ENCODE measurements around the gene R3HDM2.
"Not testable (repeated sequence)": the region's sequence is repeated elsewhere in the genome, so short reads cannot be mapped to it uniquely, and the experiment has no call there.

Gene R3HDM2

DNA sequence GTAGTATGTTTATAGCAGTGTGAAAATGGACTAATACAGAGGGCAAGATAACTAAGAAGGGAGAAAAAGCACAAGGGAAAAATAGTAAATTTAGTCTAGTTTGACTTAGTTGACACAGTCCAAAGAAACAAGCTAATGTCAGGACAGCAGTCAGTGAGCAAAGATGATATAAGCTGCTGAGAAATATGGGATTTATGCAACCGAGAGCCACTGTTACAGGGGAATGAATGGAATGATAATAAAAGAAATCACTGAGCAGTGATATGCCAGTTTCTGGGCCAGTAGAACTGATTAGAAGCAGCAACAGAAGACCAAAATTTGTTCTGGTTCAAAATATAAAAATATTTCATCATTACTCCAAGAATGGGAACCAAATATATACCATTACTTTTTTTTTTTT lies 60.1 kb downstream of the R3HDM2 start:
- DNase-seq: no peak

DNA sequence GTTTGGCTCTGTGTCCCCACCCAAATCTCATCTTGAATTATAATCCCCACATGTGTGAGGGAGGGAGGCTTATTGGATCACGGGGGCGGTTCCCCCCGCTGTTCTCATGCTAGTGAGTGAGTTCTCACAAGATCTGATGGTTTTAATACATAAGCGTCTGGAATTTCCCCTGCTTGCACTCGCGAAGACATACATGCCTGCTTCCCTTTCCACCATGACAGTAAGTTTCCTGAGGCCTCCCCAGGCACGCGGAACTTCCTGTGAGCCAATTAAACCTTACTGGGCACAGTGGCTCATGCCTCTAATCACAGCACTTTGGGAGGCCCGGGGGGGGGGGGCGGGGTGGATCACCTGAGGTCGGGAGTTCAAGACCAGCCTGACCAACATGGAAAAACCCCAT lies 60.8 kb downstream of the R3HDM2 start:
- no peak for DNase-seq

DNA sequence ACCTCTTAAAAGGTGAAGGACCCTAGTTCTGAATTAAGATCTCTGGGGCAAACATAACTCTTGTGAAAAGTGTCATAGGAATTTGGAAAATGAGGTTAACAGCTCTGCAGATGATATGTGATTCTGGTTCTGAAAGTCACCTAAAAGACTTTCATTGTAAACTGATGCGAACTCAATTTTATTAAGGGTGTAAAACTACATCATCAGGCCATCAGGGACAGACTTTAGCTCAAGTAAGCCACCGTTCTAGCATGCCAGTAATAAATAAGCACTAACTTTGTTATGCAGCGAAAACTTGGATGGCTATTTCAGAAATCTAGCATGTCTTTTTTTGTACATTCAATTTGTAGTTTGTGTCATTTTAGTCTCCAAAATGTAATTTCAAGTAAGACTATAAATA lies 61.6 kb downstream of the R3HDM2 start:
- DNase-seq: no peak

DNA sequence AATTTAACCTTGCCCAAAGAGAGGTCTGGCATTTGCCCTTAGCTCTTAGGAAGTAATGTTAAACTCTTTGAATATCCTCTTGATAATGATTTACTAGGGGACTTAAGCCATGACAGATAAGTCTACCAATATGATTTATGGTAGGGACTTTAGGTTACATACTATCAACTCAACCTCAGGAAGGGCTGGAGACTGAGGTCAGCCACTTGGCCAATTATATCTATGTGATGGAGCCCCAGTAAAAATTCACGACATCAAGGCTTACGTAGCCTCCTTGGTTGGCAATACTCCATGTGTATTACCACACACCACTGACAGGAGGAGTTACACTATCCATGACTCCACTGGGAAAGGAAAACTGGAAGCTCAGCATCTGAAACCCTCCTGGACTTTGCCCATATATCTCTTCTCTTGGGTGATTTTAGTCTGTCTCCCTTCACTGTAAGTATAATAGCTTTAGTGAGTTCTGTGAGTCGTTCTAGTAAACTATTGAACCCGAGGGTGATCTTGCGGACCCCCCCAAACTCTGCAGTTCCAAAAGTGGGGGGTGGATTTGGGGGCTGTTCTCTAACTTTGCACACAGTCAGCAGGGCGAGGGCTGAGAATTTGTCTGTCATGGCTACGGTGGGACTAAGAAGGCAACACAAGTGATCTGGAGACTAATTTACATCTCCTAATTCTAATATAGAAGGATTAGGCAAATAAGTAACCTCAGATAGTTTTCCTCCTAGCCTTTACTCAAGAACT lies 62.3 kb downstream of the R3HDM2 start:
- DNase-seq: no peak

DNA sequence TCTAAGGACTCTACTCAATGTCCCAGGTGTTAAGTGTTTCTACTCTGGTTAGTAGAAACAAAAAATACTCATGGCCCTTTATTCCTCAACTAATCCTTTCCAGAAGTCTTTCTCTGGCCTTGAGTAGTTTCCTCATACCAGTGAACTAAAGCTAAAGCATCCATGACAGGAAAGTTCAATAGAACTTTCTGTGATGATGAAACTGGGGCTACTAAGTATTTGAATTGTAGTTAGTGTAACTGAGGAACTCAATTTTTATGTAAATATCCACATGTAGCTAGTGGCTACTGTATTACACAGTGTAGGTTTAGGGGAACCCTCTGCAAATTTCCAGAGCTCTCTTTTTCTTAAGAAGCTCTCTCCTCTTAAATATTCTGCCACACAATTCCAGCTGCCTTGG lies 63.7 kb downstream of the R3HDM2 start:
- DNase-seq: no peak

DNA sequence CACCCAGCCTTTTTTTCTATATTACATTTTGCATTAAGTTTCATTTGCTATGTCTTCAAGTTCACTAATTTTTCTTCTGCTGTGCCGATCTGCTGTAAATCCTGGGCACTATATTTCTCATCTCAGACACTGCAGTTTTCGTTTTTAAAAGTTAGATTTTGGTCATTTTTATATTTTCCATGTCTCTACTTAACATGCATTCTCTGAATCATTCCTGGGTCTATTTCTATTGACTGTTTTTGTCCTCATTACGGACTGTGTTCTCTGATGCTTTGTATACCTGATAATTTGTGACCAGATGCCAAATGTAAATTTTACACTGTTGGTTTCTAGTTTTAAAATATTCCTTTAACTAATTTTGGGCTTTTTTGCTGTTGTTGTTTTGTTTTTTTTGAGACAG lies 64.5 kb downstream of the R3HDM2 start:
- no peak for DNase-seq

DNA sequence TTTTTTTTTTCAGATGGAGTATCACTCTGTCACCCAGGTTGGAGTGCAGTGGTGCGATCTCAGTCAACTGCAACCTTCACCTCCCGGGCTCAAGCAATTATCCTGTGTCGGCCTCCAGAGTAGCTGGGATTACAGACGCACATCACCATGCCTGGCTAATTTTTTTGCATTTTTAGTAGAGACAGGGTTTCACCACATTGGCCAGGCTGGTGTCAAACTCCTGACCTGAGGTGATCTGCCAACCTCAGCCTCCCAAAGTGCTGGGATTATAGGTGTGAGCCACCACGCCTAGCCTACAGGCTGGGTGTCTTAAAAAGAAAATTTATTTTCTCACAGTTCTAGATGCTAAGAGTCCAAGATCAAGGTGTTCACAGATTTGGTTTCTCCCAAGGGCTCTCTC lies 66.7 kb downstream of the R3HDM2 start:
- not testable (repeated sequence) for DNase-seq

DNA sequence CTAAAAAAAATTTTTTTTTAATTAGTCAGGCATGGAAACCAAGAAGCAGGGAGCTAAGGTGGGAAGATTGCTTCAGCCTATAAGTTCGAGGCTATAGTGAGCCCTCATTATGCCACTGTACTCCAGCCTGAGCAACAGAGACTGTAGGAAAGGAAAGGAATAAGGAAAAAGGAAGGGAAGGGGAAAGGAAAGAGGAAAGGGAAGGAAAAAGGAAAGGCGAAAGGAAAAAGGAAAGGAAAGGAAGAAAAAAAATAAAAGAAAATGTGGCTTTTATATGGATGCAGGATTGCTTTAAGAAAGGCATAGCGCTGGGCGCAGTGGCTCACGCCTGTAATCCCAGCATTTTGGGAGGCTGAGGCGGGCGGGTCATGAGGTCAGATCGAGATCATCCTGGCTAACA lies 70.4 kb downstream of the R3HDM2 start:
- DNase-seq: no peak

DNA sequence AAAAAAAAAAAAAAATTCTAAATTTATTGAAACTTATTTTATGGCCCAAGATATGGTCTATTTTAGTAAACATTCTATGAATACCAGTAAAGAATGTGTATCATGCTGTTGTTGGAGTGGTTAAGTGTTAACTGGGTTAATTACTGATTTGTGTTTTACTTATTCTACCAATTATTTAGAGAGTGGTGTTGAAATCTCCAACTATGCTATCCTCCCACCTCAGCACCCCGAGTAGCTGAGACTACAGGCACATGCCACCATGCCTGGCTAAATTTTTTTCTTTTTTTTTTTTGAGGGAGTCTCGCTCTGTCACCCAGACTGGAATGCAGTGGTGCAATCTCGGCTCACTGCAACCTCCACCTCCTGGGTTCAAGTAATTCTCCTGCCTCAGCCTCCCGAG lies 72.2 kb downstream of the R3HDM2 start:
- no peak for DNase-seq

DNA sequence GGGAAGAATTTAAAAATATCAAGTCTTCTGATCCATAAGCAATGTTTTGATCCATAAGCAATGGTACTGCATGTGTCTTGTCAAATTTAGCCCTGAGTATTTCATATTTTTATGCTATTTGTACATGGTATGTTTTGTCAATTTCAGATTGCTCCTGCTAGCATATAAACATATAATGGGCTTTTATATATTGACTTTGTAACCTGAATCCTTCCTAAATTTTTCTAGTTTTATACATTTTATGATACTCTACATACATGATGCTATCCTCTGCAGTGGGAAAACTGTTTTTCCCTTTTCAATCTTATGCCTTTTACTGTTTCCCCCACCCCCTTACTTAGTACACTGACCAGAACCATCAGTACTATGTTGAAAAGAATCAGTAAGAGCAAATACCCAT lies 75.1 kb downstream of the R3HDM2 start:
- no peak for DNase-seq

DNA sequence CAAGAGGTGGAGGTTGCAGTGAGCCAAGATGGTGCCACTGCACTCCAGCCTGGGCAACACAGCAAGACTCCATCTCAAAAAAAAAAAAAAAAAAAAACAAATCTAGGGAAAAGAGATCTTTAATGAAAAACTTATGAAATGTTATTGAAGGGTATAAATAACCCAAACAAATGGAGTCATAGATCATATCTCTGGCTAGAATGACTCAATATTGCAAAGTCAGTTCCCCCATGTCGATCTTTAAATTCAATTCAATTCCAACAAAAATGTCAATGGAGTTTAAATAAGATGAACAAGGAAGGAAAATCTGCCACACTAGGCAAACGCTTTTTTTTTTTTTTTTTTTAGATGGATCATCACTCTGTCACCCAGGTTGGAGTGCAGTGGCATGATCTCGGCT lies 78.7 kb downstream of the R3HDM2 start:
- no peak for DNase-seq

DNA sequence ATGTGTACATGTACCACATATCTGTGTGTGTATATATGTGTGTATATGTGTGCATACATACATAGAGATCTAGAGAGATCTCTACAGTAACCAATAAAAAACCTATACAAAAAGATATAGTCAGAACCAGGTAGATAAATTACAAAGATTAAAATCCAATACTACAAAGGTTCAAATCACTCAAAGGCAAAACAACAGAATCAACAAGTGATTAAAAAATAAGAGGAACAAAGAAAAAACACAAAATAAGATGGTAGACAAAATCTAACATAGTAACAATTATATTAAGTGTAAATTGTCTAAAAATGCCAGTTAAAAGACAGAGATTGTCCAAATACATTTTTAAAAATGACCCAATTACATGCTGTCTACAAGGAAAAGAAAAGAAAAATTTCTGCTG lies 83.6 kb downstream of the R3HDM2 start:
- DNase-seq: no peak

DNA sequence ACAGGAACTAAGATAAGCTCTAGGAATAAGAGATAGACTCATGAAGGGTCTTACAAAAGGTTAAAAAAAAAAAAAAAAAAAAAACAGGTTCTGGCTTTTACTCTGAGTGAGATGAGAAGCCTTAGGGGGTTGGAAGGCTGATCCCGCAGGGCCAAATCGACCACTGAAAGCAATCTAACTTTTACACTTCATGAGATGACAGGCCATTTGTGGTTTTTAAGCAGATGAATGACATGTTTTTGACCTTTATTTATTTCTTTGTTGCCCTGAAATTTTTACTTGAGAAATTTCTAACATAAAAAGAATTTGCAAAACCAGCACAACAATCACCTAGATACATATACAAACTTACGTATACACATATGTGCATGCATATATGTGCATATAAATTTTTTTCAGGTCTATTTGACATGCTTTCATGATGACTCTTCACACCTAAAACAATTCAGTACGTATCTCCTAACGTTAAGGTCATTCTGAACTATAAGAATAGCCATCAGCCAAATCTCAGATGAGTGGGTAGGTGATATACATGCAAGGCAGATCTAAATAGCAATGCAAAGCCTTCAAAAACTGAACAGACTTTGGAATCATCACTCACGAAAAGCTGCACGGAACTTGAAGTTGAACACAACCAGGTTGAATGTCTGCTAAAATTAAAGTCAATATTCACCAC lies 87.0 kb downstream of the R3HDM2 start:
- no peak for DNase-seq

DNA sequence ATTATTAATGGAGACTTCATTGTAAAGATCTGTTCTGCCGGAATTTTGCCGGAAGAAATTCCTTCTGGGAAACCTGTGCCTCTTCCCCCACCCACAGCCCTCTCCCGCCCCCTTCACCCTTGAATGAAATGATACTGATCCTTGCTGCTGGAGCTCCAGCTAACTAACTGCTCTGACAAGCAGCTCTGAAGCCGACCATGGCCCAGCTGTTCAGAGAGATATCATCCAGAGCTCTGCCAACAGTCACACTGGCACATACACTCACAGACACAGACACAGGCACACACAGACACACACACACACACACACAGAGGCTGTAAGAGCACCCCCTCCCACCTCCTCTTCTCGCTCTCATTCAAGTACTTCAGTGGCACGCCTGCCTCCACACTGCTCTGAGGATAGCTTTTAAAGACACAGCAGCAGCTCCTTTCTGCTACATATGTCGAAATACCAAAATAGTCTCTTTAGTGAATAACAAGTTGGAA lies 88.6 kb downstream of the R3HDM2 start:
- no peak for DNase-seq

DNA sequence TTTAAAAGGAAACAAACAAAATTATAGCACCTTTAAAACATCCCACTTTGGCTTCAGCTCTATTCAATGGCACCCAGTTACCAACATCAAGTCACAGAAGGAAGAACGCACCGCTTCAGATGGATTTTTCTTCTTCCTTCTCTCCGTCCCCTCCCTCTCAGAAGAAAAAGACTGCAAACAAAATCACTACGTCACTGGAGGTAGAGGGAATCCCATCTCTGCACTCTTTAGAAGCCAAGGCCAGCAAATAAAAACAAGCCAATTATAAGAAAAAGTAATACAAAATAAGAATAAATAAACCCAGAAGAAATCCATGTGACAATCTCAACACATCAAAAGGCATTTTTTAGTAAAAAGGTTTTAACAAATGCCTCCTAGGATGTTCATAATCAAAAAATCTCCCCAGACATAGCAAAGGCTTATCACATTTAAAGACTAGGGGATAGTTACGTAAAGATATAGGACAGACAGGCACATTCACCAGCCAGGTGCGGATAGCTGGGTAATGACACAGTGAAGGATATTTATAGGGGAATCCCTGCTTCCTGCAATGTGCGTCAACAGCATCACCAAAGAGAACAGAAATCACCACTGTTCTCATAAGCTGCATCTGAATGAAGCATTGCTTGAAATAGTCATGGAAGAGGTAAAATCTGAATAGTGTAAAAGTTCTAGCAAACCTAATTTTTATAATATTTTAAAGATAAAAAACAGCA lies 89.4 kb downstream of the R3HDM2 start:
- DNase-seq: no peak

DNA sequence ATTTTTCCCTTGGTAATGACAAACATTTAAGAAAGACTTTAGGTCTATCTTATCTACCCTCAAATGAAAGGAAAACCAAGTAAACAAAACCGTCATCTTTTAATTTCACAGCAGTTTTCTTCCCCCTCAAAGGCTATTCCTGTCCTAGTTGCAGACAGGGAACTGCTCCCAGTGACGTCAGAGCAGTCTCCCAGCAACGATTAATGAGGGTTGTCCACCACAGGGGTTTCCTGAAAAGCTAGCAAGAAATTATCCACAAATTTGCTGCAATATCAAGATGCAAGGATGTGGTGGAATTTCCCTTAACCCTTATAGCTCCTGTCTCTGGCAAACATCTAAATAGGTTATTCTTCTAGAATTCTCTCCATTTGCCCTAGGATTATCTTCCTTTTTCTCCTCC lies 90.7 kb downstream of the R3HDM2 start:
- DNase-seq: no peak

DNA sequence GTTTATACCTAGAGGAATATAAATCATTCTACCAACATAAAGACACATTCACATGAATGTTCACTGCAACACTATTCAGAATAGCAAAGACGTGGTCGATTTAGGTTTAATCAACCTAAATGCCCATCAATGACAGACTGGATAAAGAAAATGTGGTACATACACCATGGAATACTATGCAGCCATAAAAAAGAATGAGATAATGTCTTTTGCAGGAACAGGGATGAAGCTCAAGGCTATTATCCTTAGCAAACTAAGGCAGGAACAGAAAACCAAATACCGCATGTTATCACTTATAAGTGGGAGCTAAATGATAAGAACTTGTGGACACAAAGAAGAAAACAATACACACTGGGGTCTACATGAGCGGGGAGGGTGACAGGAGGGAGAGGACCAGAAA lies 94.5 kb downstream of the R3HDM2 start:
- not testable (repeated sequence) for DNase-seq

DNA sequence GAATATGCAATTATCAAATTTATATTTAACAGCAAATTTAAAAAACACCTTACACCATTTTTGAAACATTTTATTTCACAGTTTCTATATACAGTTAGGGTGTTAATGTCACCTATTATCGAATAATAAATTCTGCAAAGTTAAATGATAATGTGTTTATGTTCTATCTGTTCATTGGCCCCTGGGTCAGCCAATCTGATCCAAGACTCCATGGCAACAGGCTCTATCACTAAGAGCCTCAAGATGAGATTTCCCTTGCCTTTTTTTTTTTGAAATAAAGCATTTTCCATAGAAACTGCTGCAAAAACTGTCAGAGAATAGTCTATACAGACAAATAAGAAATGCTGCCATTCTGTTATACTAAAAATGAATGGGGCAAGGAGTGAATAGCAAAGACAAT lies 96.6 kb downstream of the R3HDM2 start:
- DNase-seq: no peak

DNA sequence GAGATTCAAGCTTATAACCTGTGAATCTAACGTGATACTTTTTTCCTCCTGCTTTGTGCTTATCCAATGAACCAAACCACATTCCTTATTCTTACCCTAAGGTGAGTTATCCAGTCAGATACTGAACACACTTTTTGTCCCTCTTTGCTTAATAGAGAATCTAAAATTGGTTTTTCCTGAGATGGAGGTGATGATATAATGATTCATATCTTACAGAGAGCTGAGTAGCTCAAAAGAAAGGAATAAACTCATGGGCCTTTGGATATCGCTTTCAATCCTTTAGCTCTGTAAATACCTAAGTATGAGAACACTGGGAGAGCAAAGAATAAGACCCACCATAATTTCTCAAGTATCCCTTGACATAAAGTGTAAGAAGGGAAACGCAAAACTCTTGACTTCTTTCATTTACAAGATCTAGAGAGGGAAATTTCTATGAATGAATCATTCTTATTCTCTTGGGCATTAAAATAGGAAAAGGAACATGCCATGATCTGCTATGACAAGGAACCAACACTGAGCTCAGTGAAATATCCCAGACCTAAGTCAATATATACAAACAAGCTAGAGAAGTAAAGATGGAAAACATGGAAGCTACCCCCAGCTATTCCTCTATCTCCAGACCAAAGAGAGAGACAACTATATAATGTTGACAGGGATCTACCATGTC lies 98.1 kb downstream of the R3HDM2 start:
- DNase-seq: no peak

DNA sequence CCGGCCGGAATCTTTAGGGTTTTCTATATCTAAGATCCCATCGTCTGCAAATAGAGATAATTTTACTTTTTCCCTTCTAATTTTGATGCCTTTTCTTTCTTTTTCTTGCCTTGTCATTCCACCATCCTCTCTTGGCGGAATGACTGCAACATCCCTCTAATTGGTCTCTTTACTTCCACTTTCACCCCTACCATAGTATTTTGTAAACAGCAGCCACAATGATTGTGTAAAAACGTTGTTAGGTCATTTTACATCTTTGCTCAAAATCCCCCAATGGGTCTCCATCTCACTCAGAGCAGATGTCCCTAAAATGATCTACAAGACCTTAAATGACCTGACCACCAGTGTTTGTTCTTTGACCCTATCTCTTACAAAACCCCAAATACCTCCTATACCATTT lies 99.9 kb downstream of the R3HDM2 start:
- no peak for DNase-seq

DNA sequence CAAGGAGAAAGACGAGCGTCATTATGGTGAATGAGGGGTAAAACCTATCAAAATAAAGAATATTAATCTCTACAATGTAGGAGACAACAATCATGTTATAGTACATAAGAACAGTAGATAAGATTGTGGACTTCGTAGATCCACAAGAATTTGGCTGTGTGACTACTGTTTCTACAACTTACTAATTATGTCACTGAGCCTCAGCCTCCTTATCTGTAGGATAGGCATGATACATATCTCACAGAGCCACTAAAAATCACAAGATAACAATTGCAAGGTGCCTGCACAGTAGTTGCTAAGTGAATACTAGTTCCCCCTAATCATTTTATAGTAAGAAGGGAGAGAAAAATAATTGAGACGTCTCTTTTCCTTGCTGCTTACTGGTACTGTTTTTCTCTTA lies 101.6 kb downstream of the R3HDM2 start:
- no peak for DNase-seq

DNA sequence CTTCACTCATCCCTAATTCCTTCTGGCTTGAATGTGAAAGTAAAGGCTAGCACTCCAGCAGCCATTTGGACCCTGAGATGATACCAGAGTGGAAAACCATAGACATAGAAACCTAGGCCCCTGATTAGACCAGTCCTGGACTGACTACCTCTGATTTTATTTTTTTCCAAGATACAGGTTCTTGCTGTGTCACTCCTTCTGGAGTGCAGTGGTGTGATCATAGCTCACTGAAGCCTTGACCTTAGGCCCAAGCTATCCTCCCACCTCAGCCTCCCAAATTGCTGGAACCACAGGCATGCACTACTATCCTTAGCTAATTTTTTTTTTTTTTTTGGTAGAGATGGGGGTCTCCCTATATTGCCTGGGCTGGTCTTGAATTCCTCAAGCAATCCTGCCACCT lies 105.4 kb downstream of the R3HDM2 start:
- no peak for DNase-seq

DNA sequence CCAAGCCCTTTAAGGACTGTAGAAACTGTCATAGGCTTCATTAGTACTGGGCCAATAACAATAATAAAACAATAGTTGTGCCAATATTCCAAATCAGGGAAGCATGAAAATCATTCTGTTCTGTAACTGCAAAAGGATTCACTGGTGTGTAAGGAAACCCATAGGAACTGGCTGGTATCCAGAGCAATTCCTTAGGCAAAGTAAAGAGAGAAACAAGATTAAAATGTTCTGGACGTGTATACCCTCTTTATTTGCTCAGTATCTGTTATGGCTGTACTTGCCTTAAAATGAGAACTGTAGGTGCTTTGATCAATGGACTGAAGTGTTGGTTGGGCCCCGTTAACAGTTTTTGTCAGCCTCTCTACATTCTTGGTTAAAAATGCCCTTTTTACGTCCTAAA lies 107.4 kb downstream of the R3HDM2 start:
- no peak for DNase-seq
